Colonic mucosa (tissue), 4 donors: Measurements from ENCODE around the gene TNFRSF6B. TPM values are rescaled to one million over a fixed set of nuclear protein-coding genes. Genes with fewer than 3 reads are reported as not detected.

Source experiments
- DNase-seq: peaks from one replicate; pipeline ENCODE4 v3.0.0-alpha.2; 2020
- H3K27ac ChIP-seq: fragments of 200-600 bp; one replicate; pipeline ENCODE4 v1.8.0; 2021
- H3K27me3 ChIP-seq: fragments of 200-600 bp; one replicate; pipeline ENCODE4 v1.8.0; 2021
- H3K36me3 ChIP-seq: fragments of 200-600 bp; one replicate; pipeline ENCODE4 v1.8.0; 2021
- H3K4me1 ChIP-seq: fragments of 200-600 bp; one replicate; pipeline ENCODE4 v1.8.0; 2021; ENCODE audit warnings: mild to moderate bottlenecking
- H3K4me3 ChIP-seq: fragments of 200-600 bp; one replicate; pipeline ENCODE4 v1.8.0; 2021
- H3K9ac ChIP-seq, 2 donors: one replicate each; pipeline ENCODE4 v1.7.0; 2013; ENCODE audit warnings: control low read depth in 2 of 2, low read depth in 2 of 2, low read length in 2 of 2
- H3K9me3 ChIP-seq: fragments of 200-600 bp; one replicate; pipeline ENCODE4 v1.8.0; 2021
- intact Hi-C: fragments of 100-400 bp; cut with DNase I; formaldehyde crosslinking; loops from one replicate; pipeline ENCODE4 v1.14.1; 2022
- total RNA-seq, 2 donors: library from RNA; stranded (reverse); fragmentation: NEBNext Ultra II Directional in 1 of 2; extraction: Animal tissue kit (Norgen Biotek cat#: 25700) in 1 of 2; gene quantifications; one replicate each; pipeline ENCODE4 v1.2.1, GENCODE V29; 2021
- TF ChIP-seq, protein P1 (sequence below): fragments of 200-600 bp; IDR thresholded peaks from one replicate; pipeline ENCODE4 v1.8.0; 2022; ENCODE audit warnings: antibody characterized with exemption, mild to moderate bottlenecking
- donor health status: healthy.
- donor health status: DM: no; HTN: no; CAD: no.
- donor health status: DM: no; HTN: no; CAD: no.

The TNFRSF6B gene
- total RNA-seq, 2 donors from 2014 or later: 7.5 TPM; not detected in 1

DNA sequence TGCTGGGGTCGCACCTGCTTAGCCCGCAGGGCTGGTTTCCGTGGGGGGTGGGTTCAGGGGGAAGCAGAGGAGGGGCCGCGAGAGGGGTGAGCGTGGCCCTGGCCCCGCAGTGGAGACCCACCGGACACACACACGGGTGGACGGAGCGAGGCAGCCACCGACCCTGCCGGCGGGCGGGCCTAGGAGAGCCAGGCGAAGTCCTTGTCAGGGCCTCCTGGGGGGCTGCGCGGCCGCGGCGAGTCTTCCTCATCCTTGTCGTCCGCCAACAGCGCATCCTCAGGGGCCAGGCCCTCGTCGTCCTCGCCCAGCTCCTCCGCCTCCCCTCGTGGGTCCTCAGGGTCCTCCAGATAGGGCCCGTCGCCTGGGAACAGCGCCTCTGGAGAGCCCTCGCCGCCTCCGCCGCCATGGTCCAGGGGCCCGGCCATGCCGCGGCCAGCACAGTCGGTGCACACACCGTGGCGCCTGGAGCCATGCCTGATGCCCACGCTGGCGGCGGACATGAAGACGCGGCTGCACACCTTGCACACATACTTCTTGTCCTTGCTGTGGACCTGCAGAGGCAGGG, 50.4 kb downstream of the TNFRSF6B start:
- TF ChIP-seq, protein P1, sequence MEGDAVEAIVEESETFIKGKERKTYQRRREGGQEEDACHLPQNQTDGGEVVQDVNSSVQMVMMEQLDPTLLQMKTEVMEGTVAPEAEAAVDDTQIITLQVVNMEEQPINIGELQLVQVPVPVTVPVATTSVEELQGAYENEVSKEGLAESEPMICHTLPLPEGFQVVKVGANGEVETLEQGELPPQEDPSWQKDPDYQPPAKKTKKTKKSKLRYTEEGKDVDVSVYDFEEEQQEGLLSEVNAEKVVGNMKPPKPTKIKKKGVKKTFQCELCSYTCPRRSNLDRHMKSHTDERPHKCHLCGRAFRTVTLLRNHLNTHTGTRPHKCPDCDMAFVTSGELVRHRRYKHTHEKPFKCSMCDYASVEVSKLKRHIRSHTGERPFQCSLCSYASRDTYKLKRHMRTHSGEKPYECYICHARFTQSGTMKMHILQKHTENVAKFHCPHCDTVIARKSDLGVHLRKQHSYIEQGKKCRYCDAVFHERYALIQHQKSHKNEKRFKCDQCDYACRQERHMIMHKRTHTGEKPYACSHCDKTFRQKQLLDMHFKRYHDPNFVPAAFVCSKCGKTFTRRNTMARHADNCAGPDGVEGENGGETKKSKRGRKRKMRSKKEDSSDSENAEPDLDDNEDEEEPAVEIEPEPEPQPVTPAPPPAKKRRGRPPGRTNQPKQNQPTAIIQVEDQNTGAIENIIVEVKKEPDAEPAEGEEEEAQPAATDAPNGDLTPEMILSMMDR: no peak
- no peak for DNase-seq
- Histone ChIP-seq H3K36me3 (no peaks in the 10 kb centered on the region), H3K4me1 (no peaks in the 10 kb centered on the region), H3K27me3 (no peaks in the 10 kb centered on the region), H3K9ac (no peak overlapping the region), H3K4me3 (no peak overlapping the region), H3K9me3 (no peaks in the 10 kb centered on the region), H3K27ac (no peak overlapping the region)
- intact Hi-C loops: no loop called here

- Histone ChIP-seq H3K9me3 (no peaks in the 10 kb centered on the region), H3K4me1 (no peaks in the 10 kb centered on the region), H3K36me3 (no peaks in the 10 kb centered on the region), H3K4me3 (no peak overlapping the region), H3K27ac (no peak overlapping the region), H3K9ac (no peak overlapping the region), H3K27me3 (no peaks in the 10 kb centered on the region)
- DNase-seq: no peak
- intact Hi-C loops: no loop called here
- TF ChIP-seq, protein P1: no peak
Observed at GRCh38 chr20:63747622-63748069, 51.2 kb downstream of the TNFRSF6B start.

Other genes with a start within 250 kb of the TNFRSF6B start
- under 1 TPM; 0.19 to 0.27 TPM for gene KCNQ2, start 224.0 kb upstream of the TNFRSF6B start, total RNA-seq
- gene EEF1A2, start 197.6 kb upstream of the TNFRSF6B start, total RNA-seq: 1 to 10 TPM; 1.5 to 3.2 TPM
- gene PPDPF, start 175.9 kb upstream of the TNFRSF6B start, total RNA-seq: 100 to 1,000 TPM; 561 to 634 TPM
- 10 to 100 TPM; 69.0 to 91.1 TPM for gene PTK6, start 159.3 kb upstream of the TNFRSF6B start, total RNA-seq
- gene SRMS, start 148.9 kb upstream of the TNFRSF6B start, total RNA-seq: under 1 TPM; 0.32 to 0.49 TPM
- gene FNDC11, start 142.5 kb upstream of the TNFRSF6B start, total RNA-seq: under 1 TPM; 0.35 to 0.69 TPM
- 10 to 100 TPM; 36.3 to 38.0 TPM for gene HELZ2, start 122.4 kb upstream of the TNFRSF6B start, total RNA-seq
- 10 to 100 TPM; 11.5 to 14.8 TPM for gene GMEB2, start 69.6 kb upstream of the TNFRSF6B start, total RNA-seq
- gene STMN3, start 43.2 kb upstream of the TNFRSF6B start, total RNA-seq: 1 to 10 TPM; 2.5 to 5.3 TPM
- 10 to 100 TPM; 25.7 to 34.9 TPM for gene RTEL1, start 38.3 kb upstream of the TNFRSF6B start, total RNA-seq
- gene ARFRP1, start 11.3 kb downstream of the TNFRSF6B start, total RNA-seq: 10 to 100 TPM; 35.3 to 76.9 TPM
- 10 to 100 TPM; 27.2 to 41.4 TPM for gene ZGPAT, start 11.4 kb downstream of the TNFRSF6B start, total RNA-seq
- 10 to 100 TPM; 10.8 to 20.0 TPM for gene LIME1, start 40.0 kb downstream of the TNFRSF6B start, total RNA-seq
- gene SLC2A4RG, start 43.1 kb downstream of the TNFRSF6B start, total RNA-seq: 10 to 100 TPM; 44.3 to 75.3 TPM
- gene ZBTB46, start 134.6 kb downstream of the TNFRSF6B start, total RNA-seq: 1 to 10 TPM; 2.1 to 3.2 TPM
- not detected for gene ABHD16B, start 164.8 kb downstream of the TNFRSF6B start, total RNA-seq
- 10 to 100 TPM; 54.0 to 66.1 TPM for gene TPD52L2, start 168.6 kb downstream of the TNFRSF6B start, total RNA-seq
- gene DNAJC5, start 198.5 kb downstream of the TNFRSF6B start, total RNA-seq: 10 to 100 TPM; 58.9 to 63.9 TPM